Rectal smooth muscle tissue (tissue), 1 donor: ENCODE data around the gene FEM1A.
"Not testable (repeated sequence)": the region's sequence is repeated elsewhere in the genome, so short reads cannot be mapped to it uniquely, and the experiment has no call there.

Experiments used
- H3K27ac ChIP-seq: one replicate; pipeline ENCODE4 v1.7.0; 2013; ENCODE audit warnings: low read depth, low read length, inconsistent platforms
- H3K27me3 ChIP-seq: one replicate; pipeline ENCODE4 v1.7.0; 2013; ENCODE audit warnings: low read length; ENCODE audit not compliant: control insufficient read depth, insufficient read depth
- H3K36me3 ChIP-seq: one replicate; pipeline ENCODE4 v1.7.0; 2013; ENCODE audit warnings: low read length; ENCODE audit not compliant: control insufficient read depth, insufficient read depth
- H3K4me1 ChIP-seq: one replicate; pipeline ENCODE4 v1.7.0; 2013; ENCODE audit warnings: low read length; ENCODE audit not compliant: control insufficient read depth, insufficient read depth
- H3K4me3 ChIP-seq: one replicate; pipeline ENCODE4 v1.7.0; 2013; ENCODE audit warnings: low read length
- H3K9ac ChIP-seq: one replicate; pipeline ENCODE4 v1.7.0; 2013; ENCODE audit warnings: low read length

FEM1A gene, protein sequence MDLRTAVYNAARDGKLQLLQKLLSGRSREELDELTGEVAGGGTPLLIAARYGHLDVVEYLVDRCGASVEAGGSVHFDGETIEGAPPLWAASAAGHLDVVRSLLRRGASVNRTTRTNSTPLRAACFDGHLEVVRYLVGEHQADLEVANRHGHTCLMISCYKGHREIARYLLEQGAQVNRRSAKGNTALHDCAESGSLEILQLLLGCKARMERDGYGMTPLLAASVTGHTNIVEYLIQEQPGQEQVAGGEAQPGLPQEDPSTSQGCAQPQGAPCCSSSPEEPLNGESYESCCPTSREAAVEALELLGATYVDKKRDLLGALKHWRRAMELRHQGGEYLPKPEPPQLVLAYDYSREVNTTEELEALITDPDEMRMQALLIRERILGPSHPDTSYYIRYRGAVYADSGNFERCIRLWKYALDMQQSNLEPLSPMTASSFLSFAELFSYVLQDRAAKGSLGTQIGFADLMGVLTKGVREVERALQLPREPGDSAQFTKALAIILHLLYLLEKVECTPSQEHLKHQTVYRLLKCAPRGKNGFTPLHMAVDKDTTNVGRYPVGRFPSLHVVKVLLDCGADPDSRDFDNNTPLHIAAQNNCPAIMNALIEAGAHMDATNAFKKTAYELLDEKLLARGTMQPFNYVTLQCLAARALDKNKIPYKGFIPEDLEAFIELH

GRCh38 chr19:4791183-4792018, at the start of gene FEM1A:
FEM1A (plus strand) TSS chr19:4791734; CDS start chr19:4791855, 121 bp downstream.
- H3K4me1 ChIP-seq: no peaks in the 10 kb centered on the region
- H3K27me3 ChIP-seq: no peaks in the 10 kb centered on the region
- peak within 1 kb of the TSS; percentile 82 for H3K4me3 ChIP-seq
- H3K27ac ChIP-seq: peak within 1 kb of the TSS; percentile 94
- H3K9ac ChIP-seq: peak within 1 kb of the TSS; percentile 77
- peaks cover 17% of the 10 kb centered on the region for H3K36me3 ChIP-seq

DNA sequence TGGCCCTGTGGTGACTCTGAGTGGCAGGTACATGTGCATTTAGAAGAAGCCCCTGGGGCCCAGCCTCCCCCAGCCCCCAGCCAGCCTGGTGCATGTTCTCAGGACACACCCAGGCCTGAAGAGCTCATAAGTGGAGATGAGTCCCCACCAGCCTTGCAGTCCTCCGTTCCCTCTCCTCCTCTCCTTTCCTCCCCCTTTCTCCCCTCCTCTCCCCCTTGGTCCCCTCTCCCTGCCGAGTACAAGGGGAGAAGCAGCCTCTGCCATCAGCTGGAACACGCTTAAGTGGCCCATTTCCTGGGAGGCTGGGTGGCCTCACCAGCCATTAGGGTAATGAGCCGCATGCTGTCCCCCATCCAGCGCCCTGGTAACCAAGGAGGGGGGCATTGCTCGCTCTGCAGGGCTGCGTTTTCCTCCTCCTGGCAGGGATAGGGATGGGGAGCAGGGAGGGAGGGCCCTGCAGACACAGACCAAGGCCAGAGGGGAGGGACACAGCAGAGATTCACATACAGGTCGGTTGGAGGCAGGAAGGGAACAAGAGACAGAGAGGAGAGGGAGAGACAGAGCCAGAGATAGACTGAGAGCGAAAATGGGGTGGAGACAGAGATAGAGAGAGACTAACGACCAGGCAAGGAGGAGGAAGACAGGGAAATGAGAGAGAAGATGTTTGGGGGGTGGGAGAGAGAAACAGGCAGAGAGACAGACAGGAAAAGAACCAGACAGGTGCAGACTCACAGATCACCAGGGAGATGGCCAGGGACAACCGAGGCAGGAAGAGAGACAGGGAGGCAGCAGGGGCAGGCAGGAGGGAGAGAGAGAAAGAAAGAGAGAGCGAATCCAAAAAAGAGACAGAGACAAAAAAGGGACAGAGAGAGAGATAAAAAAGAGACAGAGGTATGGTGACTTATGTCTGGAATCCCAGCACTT, 48.5 kb upstream of the FEM1A start:
- H3K4me1 ChIP-seq: peaks cover 7% of the 10 kb centered on the region
- no peak overlapping the region for H3K27ac ChIP-seq
- no peak overlapping the region for H3K9ac ChIP-seq
- H3K4me3 ChIP-seq: no peak overlapping the region
- no peaks in the 10 kb centered on the region for H3K27me3 ChIP-seq
- H3K36me3 ChIP-seq: no peaks in the 10 kb centered on the region

GRCh38 chr19:4744451-4745174, 46.9 kb upstream of the FEM1A start:
- Histone ChIP-seq H3K36me3 (no peaks in the 10 kb centered on the region), H3K9ac (no peak overlapping the region), H3K27ac (peak overlapping the region; percentile 43)

GRCh38 chr19:4745175-4745574, 46.4 kb upstream of the FEM1A start:
- not testable (repeated sequence) for H3K4me3 ChIP-seq, H3K9ac ChIP-seq, H3K27me3 ChIP-seq, H3K36me3 ChIP-seq, H3K4me1 ChIP-seq, H3K27ac ChIP-seq

More at GRCh38 chr19:4744451-4745174, 46.9 kb upstream of the FEM1A start:
- Histone ChIP-seq H3K4me3 (no peak overlapping the region), H3K4me1 (peaks cover 7% of the 10 kb centered on the region), H3K27me3 (no peaks in the 10 kb centered on the region)

- Histone ChIP-seq H3K4me1 (peaks cover 7% of the 10 kb centered on the region), H3K4me3 (no peak overlapping the region), H3K36me3 (no peaks in the 10 kb centered on the region), H3K9ac (no peak overlapping the region), H3K27ac (no peak overlapping the region), H3K27me3 (no peaks in the 10 kb centered on the region)
These were observed 45.5 kb upstream of the FEM1A start for GRCh38 chr19:4745986-4746385.

- no peak overlapping the region for H3K9ac ChIP-seq
- H3K27ac ChIP-seq: no peak overlapping the region
- no peaks in the 10 kb centered on the region for H3K36me3 ChIP-seq
- H3K4me3 ChIP-seq: no peak overlapping the region
- H3K27me3 ChIP-seq: no peaks in the 10 kb centered on the region
- peaks cover 6% of the 10 kb centered on the region for H3K4me1 ChIP-seq
These were observed 43.3 kb upstream of the FEM1A start for GRCh38 chr19:4748185-4748584.

- no peak overlapping the region for H3K4me3 ChIP-seq
- H3K27me3 ChIP-seq: no peaks in the 10 kb centered on the region
- H3K27ac ChIP-seq: no peak overlapping the region
- peaks cover 4% of the 10 kb centered on the region for H3K4me1 ChIP-seq
- no peak overlapping the region for H3K9ac ChIP-seq
- H3K36me3 ChIP-seq: no peaks in the 10 kb centered on the region
These were observed 42.9 kb upstream of the FEM1A start for GRCh38 chr19:4748589-4748988.

DNA sequence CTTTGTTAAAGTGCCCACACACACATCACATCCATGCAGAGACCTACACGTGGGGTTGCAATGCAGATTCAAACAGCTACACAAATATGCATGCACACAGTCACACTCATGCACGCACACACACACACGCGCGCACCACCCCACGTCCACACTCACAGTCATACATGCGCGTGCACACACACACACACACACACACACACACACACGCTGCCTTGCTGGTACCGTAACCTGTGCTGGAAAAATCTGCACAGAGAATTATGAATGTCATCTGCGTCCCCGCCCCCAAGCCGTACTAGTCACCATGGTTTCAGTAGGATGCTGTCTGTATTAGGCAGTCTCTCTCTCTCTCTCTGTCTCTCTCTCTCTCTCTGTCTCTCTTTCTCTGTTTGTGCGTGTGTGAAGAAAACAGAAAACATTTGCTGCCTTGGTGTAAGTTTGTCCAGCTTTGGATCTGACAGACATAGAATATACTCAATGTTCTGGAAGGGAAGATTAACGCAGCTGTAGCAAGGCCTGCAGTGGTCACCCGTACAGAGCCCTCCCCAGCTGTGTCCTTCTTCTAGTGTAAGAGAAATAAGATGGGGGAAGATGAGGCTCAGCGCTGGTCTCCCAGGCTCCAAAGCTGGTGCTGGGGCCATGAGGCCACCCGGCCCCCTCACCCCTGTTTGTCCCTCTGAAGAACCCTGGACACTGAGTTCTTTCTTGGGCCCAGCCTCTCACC, 41.5 kb upstream of the FEM1A start:
- Histone ChIP-seq H3K4me1 (no peaks in the 10 kb centered on the region), H3K4me3 (no peak overlapping the region), H3K27ac (no peak overlapping the region)

GRCh38 chr19:4754248-4754647, 37.3 kb upstream of the FEM1A start:
- no peak overlapping the region for H3K27ac ChIP-seq
- H3K9ac ChIP-seq: no peak overlapping the region
- no peak overlapping the region for H3K4me3 ChIP-seq
- H3K36me3 ChIP-seq: no peaks in the 10 kb centered on the region
- no peaks in the 10 kb centered on the region for H3K27me3 ChIP-seq
- H3K4me1 ChIP-seq: no peaks in the 10 kb centered on the region

More for the DNA sequence above, 41.5 kb upstream of the FEM1A start:
- Histone ChIP-seq H3K9ac (no peak overlapping the region), H3K27me3 (no peaks in the 10 kb centered on the region), H3K36me3 (no peaks in the 10 kb centered on the region)

GRCh38 chr19:4755459-4755858, 36.1 kb upstream of the FEM1A start:
- no peaks in the 10 kb centered on the region for H3K36me3 ChIP-seq
- H3K4me3 ChIP-seq: no peak overlapping the region
- no peaks in the 10 kb centered on the region for H3K27me3 ChIP-seq
- no peak overlapping the region for H3K9ac ChIP-seq
- no peak overlapping the region for H3K27ac ChIP-seq
- peaks cover 3% of the 10 kb centered on the region for H3K4me1 ChIP-seq

- no peak overlapping the region for H3K4me3 ChIP-seq
These were observed 33.5 kb upstream of the FEM1A start for GRCh38 chr19:4758082-4758481.

More at GRCh38 chr19:4758082-4758481, 33.5 kb upstream of the FEM1A start:
- H3K4me1 ChIP-seq: peaks cover 3% of the 10 kb centered on the region
- no peaks in the 10 kb centered on the region for H3K36me3 ChIP-seq
- H3K9ac ChIP-seq: no peak overlapping the region
- H3K27me3 ChIP-seq: no peaks in the 10 kb centered on the region
- H3K27ac ChIP-seq: no peak overlapping the region
